GM12892 (cell line): ENCODE results near the gene SMIM1.

Source experiments
- DNase-seq: peaks from one replicate; pipeline ENCODE4 v3.0.0; 2011; ENCODE audit not compliant: insufficient read length
- FAIRE-seq: peaks from 2 replicates; lab custom pipeline; 2011; peaks lifted over from hg19 to GRCh38; lab: Jason Lieb, UNC
- POLR2A ChIP-seq: IDR thresholded peaks from 2 replicates; pipeline ENCODE4 v1.6.1; 2011; ENCODE audit warnings: low read depth, low read length, control low read depth
- POLR2AphosphoS5 ChIP-seq: IDR thresholded peaks from 2 replicates; pipeline ENCODE4 v1.6.1; 2011; ENCODE audit warnings: low read depth, low read length, control low read depth
- TAF1 ChIP-seq: IDR thresholded peaks from 2 replicates; pipeline ENCODE4 v1.6.1; 2011; ENCODE audit warnings: low read depth, mild to moderate bottlenecking, control low read depth, low read length, borderline replicate concordance

SMIM1 gene

DNA sequence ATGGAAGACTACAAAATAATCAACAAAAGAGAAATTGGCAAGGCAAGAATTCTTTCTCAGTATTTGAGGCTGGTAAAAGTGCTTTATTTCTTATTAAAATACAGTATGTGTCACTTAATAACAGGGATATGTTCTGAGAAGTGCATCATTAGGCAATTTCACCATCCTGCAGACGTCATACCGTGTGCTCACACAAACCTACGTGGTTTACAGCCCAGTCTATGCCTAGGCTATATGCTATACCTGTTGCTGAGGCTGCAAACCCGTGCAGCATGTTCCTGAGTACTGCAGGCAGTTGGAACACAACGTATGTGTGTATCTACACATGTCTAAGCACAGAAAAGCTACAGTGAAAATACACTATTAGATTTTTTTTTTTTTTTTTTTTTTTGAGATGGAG is 23.0 kb upstream of the SMIM1 start:
- FAIRE-seq: no peak
- TF ChIP-seq POLR2AphosphoS5 (no peak), POLR2A (no peak), TAF1 (no peak)
- DNase-seq: no peak

DNA sequence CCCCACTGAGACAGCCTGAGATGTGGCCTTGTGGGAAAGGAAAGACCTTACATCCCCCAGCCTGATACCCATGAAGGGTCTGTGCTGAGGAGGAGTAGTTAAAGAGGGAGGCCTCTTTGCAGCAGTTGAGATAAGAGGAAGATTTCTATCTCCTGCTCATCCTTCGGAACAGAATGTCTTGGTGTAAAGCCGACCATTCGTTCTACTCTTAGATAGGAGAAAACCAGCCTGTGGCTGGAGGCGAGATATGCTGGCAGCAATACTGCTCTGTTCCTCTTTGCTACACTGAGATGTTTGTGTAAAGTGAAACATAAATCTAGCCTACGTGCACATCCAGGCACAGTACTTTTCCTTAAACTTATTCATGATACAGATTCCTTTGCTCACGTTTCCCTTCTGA is 21.8 kb upstream of the SMIM1 start:
- no peak for FAIRE-seq
- no peak for DNase-seq
- TF ChIP-seq POLR2AphosphoS5 (no peak), POLR2A (no peak), TAF1 (no peak)

DNA sequence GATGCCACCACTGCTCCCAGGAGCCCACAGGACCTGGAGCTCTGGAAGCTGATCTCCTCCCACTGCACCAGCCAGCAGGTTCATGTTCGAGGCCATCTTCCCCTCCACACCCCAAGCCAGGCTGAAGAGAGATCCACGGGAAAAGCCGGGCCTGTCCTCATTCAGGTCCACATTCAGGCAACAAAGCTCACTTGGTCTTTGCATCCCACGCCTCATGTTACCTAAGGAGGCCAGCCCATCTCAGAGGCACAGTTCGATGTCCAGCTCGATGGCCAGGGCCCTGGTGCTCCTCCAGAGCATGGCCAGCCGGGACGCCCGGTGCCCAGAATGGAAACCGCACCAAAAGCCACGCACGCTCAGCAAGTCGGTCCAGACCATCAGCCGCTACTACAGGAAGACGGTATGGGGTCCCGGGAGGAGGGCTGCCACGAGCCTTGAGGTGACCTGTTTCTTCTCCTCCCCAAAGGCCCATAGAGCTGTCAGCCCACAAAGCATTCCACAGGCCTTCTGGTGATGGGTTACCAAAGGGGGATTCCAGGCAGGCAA is 20.1 kb upstream of the SMIM1 start, which contains the start of gene CCDC27:
CCDC27 (plus strand) TSS at position 51 of the 546 bp plus-strand sequence; CDS start at position 83, 32 bp downstream.
- FAIRE-seq: no peak
- DNase-seq: no peak

DNA sequence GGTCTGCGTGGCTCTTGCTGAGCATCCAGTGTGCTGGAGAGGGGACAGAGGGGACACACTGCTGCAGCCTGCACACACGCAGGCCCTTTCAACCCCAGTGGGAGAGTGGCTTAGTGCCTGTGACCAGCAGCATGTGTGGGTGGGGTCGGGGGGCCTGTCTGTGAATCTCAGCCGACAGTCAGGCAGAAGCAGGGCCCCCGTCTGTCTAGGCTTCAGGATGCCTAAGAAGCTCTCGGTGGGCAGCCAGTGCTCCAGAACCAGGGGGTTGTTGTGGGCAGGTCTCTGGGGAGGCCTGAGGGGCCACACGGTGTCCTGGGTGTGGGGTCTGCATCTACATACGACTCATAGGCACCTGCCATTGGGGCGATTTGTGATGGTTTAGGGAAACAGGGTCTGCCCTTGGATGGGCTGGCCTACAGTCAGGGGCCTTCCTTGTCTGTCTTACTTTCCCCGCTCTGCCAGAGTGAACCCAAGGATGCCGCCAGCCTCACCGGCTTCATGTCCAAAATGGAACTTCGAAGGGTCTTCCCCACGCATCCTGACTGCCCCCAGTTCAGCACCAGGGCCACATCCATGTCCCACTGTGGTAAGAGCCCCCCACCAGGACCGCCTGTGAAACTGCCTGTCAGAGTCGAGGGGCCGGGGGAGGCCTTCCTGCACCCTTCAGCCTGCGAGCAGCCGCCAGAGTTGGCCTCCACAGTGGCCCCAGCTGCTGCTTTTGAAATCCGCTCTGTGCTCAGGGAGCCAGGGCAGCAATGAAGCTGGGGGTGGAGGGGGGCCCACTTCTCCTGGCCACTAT is 18.7 kb upstream of the SMIM1 start:
- DNase-seq: no peak
- TF ChIP-seq TAF1 (no peak), POLR2A (no peak), POLR2AphosphoS5 (no peak)
- no peak for FAIRE-seq

More for the DNA sequence above, 20.1 kb upstream of the SMIM1 start, which contains the start of gene CCDC27:
- no peak for TF ChIP-seq POLR2AphosphoS5
- TF ChIP-seq POLR2A: no peak
- no peak for TF ChIP-seq TAF1

DNA sequence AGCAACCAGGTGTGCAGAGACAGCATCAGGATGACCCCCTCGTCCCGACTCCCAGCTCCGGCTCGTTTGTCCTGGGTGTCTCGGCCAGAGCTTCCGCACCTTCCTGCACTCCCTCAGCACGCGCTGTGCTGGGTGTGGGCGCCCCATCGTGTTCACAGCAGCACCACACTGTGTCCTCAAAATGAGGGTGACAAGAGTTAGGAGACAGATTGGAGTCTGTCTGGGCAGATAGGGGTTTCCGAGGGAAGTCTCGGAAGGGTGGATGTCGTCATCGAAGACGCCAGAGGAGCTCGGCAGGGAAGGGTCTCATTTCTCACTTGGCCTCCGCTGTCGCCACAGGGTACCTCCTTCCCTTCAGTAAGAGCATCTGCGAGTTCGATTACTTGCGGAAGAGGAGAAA is 16.2 kb upstream of the SMIM1 start:
- FAIRE-seq (no peak), DNase-seq (no peak)
- TF ChIP-seq POLR2AphosphoS5: no peak
- TF ChIP-seq TAF1: no peak
- no peak for TF ChIP-seq POLR2A

DNA sequence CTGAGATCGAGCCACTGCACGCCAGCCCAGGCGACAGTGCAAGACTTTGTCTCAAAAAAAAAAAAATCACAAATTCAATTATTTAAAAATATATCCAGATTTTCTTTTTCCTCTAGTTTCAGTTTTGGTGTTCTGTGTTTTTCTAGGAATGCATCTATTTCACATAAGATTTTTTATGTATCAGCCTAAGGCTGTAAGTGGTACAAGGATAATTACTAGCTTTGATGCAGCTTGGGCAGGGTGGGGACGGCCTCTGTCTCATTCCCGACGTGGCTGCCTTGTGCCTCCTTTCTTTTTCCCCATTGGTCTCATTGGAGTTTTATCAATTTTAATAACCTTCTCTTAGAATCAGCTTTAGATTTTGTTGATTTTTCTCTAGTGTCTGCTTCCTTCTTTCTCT is 13.4 kb upstream of the SMIM1 start:
- DNase-seq: no peak
- TF ChIP-seq POLR2A: no peak
- no peak for TF ChIP-seq TAF1
- no peak for FAIRE-seq

DNA sequence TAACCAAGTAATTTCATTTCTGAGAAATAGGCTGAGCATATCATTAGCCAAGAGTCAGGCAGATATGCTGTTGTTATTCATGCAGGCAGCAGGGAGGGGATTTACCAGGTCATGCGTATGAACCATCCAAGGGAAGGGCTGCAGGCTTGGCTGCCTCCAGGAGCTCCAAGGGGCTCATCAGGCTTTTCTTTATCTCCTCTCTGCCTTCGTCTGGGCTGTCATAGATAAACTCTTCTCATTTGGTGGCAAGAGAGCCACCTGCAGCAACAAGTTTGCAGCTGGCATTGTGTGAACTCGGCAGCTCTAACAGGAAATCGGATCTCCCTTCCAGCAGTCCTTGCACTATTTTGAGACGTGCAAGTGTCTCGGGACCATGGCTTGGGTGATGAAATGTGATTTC is 12.8 kb upstream of the SMIM1 start:
- FAIRE-seq: no peak
- DNase-seq: no peak
- no peak for TF ChIP-seq POLR2A

DNA sequence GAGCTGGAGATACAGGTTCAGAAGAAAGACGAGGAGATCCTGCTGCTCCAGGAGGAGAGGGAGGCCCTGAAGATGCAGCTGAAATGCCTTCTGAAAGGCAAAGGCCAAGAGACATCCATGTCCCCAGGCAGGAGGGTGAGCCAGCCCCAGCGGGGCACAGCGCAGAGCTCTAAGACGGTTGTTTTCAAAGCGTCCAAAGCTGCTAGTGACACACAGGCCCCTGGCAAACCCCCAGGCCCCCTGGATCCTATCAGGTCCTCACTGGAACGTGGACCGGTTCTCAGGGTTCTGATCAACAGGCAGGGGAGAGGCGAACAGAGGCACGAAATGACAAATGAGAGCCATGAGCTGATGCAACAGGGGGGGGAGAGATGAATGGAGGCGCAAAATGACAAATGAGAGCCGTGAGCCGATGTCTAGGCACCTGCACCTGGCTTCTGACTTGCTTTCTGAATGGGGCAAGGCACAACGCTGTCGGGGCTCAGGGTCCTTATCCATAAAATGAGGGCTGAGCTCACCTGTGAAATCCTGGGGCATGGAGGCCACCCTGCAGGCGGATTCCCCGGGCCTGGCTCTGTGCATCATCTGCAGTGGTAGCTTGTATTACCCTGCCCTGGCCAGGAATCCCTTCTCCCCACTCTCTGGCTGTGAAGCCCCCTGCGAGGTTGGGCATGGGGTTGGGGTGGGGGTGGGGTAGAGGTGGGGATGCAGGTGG is 11.1 kb upstream of the SMIM1 start:
- DNase-seq (no peak), FAIRE-seq (no peak)
- TF ChIP-seq TAF1 (no peak), POLR2AphosphoS5 (no peak), POLR2A (no peak)

DNA sequence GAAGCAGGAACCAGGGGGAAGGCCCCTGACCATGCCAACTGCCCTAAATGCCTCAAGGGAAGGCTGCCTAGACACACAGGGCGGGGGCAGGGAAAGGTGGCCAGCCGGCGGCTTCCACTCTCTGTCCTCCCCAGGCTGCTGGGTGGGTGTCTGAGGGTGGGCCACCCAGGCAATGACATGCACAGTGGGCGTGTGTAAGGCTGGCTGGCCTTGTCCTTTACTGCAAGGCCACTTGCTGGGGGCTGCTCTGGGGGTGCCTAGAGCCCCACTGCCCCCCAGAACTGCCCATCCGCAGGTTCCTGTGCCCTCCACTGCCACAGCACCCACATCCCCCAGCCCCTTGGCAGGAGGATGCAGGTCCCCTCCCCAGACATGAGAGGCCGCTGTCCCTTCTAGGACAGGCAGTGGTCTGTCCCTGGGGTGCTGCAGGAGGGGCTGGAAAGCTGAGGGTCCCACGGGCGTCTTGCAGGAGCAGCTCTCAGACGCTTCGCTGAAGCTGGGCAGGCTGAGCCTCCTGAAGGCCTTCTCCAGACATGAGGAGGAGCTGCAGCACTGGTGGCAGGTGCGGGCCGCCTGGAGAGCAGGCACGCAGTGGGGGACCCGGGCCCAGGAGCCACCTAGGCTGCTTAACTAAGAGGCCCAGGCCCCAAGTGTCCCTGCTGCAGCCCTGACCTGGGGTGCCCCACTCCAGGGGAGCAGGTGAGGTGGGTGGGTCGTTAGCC is 10.2 kb upstream of the SMIM1 start:
- FAIRE-seq (no peak), DNase-seq (no peak)
- no peak for TF ChIP-seq POLR2AphosphoS5
- no peak for TF ChIP-seq TAF1

DNA sequence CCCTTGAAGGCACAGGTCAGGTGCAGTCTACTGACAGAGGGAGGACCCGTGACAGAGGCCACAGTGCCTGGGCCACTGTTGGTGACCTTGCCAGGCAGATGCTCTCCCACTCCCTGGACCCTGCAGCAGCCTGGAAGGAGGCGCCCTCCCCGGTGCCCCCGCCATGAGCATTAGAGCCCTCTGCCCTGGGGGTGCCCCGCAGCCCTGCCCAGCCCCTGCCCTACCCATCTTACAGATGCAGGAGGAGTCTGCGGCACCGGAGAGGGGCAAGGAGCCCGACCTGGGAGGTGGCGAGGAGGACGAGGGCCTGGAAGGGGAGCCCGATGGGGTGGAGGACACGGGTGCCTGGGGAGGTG is 9.7 kb upstream of the SMIM1 start:
- DNase-seq: no peak
- TF ChIP-seq POLR2A (no peak), POLR2AphosphoS5 (no peak), TAF1 (no peak)
- FAIRE-seq: no peak

DNA sequence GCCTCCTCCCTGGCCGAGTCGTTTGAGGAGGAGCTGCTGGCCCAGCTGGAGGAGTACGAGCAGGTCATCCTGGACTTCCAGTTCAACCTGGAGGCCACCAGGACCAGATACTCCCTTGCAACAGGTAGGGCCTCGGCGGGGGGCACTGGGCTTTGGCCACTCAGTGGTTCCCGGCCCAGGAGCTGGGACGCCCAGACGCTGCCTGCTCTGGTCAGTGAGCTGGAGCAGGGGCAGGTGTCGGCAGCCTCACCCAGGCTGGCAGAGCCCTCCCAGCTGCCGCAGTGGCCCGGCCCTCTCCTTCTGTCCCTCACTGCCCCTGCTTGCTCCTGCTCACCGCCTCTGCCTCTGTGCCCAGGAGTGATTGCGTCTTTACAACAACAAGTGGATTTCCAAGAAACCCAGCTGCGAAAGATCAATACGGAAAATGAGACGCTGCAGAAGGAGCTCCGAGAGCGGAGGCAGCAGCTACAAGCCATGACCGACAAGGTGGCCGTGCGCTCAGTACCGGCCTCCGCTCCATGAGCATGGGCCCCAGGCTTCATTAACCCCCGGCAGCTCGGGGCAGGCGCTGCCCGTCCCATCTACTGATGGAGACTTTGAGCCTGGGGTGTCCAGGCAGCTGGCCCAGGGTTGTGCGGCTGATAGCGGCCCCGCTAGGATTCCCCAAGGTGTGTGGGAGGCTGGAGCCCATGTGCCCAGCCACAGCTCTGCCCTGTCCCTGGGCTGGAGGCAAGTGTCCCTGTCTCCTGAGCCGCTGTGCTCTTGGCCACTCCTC is 9.0 kb upstream of the SMIM1 start:
- FAIRE-seq: no peak
- TF ChIP-seq POLR2A: no peak
- TF ChIP-seq POLR2AphosphoS5: no peak
- no peak for TF ChIP-seq TAF1

More for the DNA sequence above, 9.0 kb upstream of the SMIM1 start:
- no peak for DNase-seq
